Lower leg skin (tissue), 4 donors: ENCODE data around the gene ANKRD50. TPM values are rescaled to one million over a fixed set of nuclear protein-coding genes. Genes with fewer than 3 reads are reported as not detected.

Source experiments
- DNase-seq, 2 donors: peaks; one replicate each; pipeline ENCODE4 v3.0.0-alpha.2; 2019; ENCODE audit warnings: low spot score in 2 of 2
- H3K4me3 ChIP-seq: fragments of 200-600 bp; sonication (generic); 2 replicates; pipeline ENCODE4 v1.5.1; 2017; ENCODE audit warnings: mild to moderate bottlenecking, low read depth; ENCODE audit not compliant: poor library complexity, severe bottlenecking
- POLR2A ChIP-seq, 2 donors: fragments of 450-650 bp; IDR thresholded peaks; one replicate each; pipeline ENCODE4 v1.6.1; 2016 to 2017; ENCODE audit warnings: antibody characterized with exemption in 2 of 2, mild to moderate bottlenecking in 1 of 2, moderate library complexity in 1 of 2
- WGBS, 2 donors: methylation state at CpG; one replicate each; pipeline ENCODE4 v1.1.5; 2018; 5-methylcytosine and 5-hydroxymethylcytosine counted together
- intact Hi-C: fragments of 100-400 bp; cut with DNase I; formaldehyde crosslinking; loops from one replicate; pipeline ENCODE4 v1.15.0; 2023; ENCODE audit warnings: low total_unique reads
- total RNA-seq, 4 donors: library from RNA; depleted of rRNA; stranded (reverse); fragments of >200 nt; gene quantifications; one replicate each; pipeline ENCODE4 v1.1.0, GENCODE V29; 2016
- TF ChIP-seq, protein P1 (sequence below), 3 donors: fragments of 450-650 bp; IDR thresholded peaks; one replicate each; pipeline ENCODE4 v1.5.1; 2016; ENCODE audit warnings: antibody characterized with exemption in 3 of 3, mild to moderate bottlenecking in 3 of 3, moderate library complexity in 2 of 3

Gene ANKRD50
- total RNA-seq, 4 donors from 2014 or later, result 21.8 to 26.4 (median 22.7) TPM

DNA sequence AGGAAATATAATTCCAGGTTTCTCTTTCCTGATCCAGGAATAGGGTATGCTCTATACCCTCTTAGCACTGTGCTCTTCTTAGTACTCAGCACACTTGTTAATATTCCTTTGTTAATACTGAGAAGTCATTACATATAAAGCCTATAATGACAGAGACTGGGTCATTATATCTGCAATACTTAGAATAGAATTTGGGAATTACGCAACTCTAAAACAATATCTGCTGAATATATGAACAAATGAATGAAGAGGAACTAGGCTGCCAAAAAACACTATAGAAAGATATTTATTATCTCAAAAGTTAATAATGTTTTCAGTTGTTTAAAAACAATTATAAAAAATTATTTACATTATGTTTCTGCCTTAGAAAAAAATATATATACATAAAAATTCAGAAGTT is 36.4 kb upstream of the ANKRD50 start:
- DNase-seq, result no peak
- intact Hi-C loops, result no loop called here
- TF ChIP-seq, protein P1, sequence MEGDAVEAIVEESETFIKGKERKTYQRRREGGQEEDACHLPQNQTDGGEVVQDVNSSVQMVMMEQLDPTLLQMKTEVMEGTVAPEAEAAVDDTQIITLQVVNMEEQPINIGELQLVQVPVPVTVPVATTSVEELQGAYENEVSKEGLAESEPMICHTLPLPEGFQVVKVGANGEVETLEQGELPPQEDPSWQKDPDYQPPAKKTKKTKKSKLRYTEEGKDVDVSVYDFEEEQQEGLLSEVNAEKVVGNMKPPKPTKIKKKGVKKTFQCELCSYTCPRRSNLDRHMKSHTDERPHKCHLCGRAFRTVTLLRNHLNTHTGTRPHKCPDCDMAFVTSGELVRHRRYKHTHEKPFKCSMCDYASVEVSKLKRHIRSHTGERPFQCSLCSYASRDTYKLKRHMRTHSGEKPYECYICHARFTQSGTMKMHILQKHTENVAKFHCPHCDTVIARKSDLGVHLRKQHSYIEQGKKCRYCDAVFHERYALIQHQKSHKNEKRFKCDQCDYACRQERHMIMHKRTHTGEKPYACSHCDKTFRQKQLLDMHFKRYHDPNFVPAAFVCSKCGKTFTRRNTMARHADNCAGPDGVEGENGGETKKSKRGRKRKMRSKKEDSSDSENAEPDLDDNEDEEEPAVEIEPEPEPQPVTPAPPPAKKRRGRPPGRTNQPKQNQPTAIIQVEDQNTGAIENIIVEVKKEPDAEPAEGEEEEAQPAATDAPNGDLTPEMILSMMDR (IDR thresholded peaks at IDR 0.05), result no peak
- no peak for TF ChIP-seq POLR2A (IDR thresholded peaks at IDR 0.05)
- no peak overlapping the region for H3K4me3 ChIP-seq
- 88 to 96% methylated on average over 1 of the region's 1 CpG for WGBS, 2 donors

DNA sequence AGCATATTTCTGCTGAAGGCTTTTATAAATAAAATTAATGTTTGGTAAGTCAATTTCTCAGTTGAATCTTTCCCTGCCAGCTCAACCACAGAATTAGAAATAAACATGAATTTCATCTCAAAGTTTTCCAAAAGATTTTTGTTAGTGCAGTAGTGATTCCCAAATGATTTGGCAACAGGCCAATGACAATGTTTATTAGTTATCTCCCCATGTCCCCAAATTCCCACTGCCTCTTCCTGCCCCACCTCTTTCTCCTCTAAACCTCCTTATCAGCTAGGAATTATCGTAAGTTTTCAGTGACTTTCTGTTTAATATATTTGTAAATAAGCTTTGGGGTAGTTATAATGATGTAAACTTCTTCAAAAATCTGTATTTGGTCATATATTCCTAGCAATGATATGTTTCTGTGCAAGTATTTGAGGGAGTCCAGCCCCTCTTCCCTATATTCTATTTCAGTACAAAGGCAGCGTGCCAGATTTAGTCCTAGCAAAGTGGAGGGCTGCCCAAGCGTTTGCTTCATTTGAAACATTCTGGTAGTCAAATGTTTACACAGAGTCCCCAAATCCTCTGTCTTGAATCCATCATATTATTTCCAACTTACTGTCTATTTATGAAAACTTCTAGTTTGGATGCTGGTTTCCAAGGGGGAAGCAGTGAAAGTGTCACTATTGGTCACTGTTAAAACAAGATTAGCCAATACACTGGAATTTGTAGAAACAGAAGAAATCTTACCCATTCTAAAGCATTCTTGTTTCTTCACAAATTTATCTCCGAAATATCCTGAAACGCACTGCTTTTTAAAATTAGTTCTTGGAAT is 33.7 kb upstream of the ANKRD50 start:
- intact Hi-C loops, result no loop called here
- DNase-seq, result no peak
- no peak overlapping the region for H3K4me3 ChIP-seq
- TF ChIP-seq POLR2A (IDR thresholded peaks at IDR 0.05), result no peak
- TF ChIP-seq, protein P1 (IDR thresholded peaks at IDR 0.05), result no peak
- WGBS, 2 donors, result 60 to 66% methylated on average over 5 of the region's 5 CpGs

DNA sequence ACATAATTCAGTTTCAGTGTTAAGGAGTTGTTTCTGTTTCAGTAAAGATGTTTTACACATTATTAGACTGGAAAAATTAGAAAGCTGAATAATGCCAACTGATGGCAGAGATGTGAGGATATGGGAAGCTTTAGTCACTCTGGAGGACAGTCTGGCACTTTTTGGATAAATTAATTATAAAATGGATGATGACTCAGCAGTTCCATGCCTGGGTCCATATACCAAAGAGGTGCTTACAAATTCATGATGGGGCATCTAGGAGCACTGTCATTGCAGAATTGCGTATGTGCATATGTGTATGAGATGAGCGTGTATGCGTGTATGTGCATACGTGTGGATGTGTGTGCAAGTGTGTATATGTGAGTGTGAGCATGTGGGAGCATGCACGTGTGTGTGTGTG is 31.2 kb upstream of the ANKRD50 start:
- intact Hi-C loops, result no loop called here
- TF ChIP-seq, protein P1 (IDR thresholded peaks at IDR 0.05), result no peak
- no peak for TF ChIP-seq POLR2A (IDR thresholded peaks at IDR 0.05)
- DNase-seq, result no peak
- WGBS, 2 donors, result 87 to 95% methylated on average over 5 of the region's 5 CpGs
- H3K4me3 ChIP-seq, result no peak overlapping the region

DNA sequence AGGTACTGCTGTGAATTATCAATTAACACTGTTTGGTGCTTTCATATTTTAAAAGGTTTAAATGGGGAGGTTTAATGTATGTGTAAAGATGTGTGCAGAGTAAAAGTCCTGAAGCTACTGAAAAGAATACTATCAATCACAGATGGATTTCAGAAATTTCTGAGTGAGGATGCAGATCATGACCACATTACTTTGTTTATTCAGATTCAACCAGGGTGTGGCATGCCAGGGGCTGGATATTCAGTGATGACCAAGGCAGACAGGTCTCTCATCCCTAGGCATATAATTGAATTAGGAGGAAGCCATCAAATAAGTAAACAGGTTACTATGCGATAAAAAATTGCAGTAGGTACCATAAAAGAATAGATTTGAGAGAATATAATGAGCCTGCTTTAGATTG is 28.0 kb upstream of the ANKRD50 start:
- intact Hi-C loops, result no loop called here
- TF ChIP-seq, protein P1 (IDR thresholded peaks at IDR 0.05), result no peak
- no peak for TF ChIP-seq POLR2A (IDR thresholded peaks at IDR 0.05)
- 95 to 100% methylated on average over 1 of the region's 1 CpG for WGBS, 2 donors
- DNase-seq, result no peak
- H3K4me3 ChIP-seq, result no peak overlapping the region

DNA sequence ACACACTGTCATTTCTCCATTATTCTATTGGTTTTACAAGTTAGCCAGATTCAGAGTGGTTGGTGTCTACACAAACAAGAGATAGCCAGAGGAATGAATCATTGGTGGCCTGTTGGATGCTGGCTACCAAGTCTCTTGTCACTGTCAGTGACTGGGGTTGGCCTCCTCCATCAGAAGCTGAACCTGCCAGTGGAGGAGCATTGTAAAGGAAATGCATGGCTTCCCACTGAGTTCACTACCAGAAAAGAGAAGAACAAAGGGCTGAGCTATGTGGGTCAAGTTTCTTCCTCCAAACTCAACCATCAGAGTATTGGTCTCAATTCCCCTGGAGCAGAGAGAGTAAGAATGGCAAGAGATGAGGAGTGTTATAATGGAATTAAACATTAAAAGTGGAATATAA is 26.5 kb upstream of the ANKRD50 start:
- intact Hi-C loops, result no loop called here
- no peak for DNase-seq
- no peak overlapping the region for H3K4me3 ChIP-seq
- TF ChIP-seq, protein P1 (IDR thresholded peaks at IDR 0.05), result no peak
- TF ChIP-seq POLR2A (IDR thresholded peaks at IDR 0.05), result no peak

DNA sequence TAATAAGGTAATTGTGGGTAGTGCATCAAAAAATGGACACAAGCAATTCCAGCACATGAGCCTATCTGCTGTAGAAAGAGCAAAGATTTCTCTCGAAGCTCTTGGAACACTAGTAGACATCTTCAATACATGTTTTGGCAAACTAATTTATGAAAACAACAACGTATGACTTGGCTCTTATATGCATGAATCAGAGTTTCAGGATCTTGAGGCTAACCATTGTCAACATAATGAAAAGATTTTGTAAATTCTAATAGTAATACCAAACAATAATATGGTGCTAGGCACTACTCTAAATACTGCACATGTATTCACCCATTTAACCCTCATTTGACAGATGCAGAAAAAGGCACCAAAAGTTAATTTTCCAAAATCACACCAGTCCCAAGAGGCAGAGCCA is 25.1 kb upstream of the ANKRD50 start:
- no peak for DNase-seq
- intact Hi-C loops, result no loop called here
- WGBS, 2 donors, result 44 to 45% methylated on average over 2 of the region's 2 CpGs
- no peak overlapping the region for H3K4me3 ChIP-seq
- no peak for TF ChIP-seq POLR2A (IDR thresholded peaks at IDR 0.05)
- TF ChIP-seq, protein P1 (IDR thresholded peaks at IDR 0.05), result no peak
